Skeletal muscle satellite cell (primary cell): ENCODE data around the gene TEX29.

ENCODE experiments used
- H3K27me3 ChIP-seq: 2 replicates; pipeline ENCODE4 v1.7.0; 2013; ENCODE audit warnings: low read length; ENCODE audit not compliant: control insufficient read depth, insufficient read depth
- H3K36me3 ChIP-seq: 2 replicates; pipeline ENCODE4 v1.7.0; 2013; ENCODE audit warnings: mild to moderate bottlenecking, control low read depth, low read length; ENCODE audit not compliant: insufficient read depth
- H3K4me1 ChIP-seq: 2 replicates; pipeline ENCODE4 v1.7.0; 2013; ENCODE audit warnings: low read length; ENCODE audit not compliant: control insufficient read depth, insufficient read depth
- H3K4me2 ChIP-seq: 2 replicates; pipeline ENCODE4 v1.7.0; 2013; ENCODE audit warnings: mild to moderate bottlenecking, low read length
- H3K4me3 ChIP-seq: 2 replicates; pipeline ENCODE4 v1.7.0; 2013; ENCODE audit warnings: low read length
- H3K9ac ChIP-seq: 2 replicates; pipeline ENCODE4 v1.7.0; 2013; ENCODE audit warnings: mild to moderate bottlenecking, low read depth, low read length, moderate library complexity
- H3K9me3 ChIP-seq: replicated peaks from 2 replicates; pipeline ENCODE4 v1.7.0; 2013; ENCODE audit warnings: mild to moderate bottlenecking, control low read depth, low read length

TEX29 gene

GRCh38 chr13:111314852-111315251 lies 5.6 kb upstream of the TEX29 start:
- Histone ChIP-seq H3K4me1 (no peaks in the 10 kb centered on the region), H3K4me2 (no peak overlapping the region), H3K9ac (no peak overlapping the region), H3K36me3 (peaks cover 5% of the 10 kb centered on the region), H3K4me3 (no peak overlapping the region), H3K27me3 (no peaks in the 10 kb centered on the region), H3K9me3 (no peaks in the 10 kb centered on the region)

GRCh38 chr13:111315347-111315995 lies 5.0 kb upstream of the TEX29 start:
- peaks cover 5% of the 10 kb centered on the region for H3K36me3 ChIP-seq
- no peaks in the 10 kb centered on the region for H3K9me3 ChIP-seq
- H3K4me1 ChIP-seq = no peaks in the 10 kb centered on the region
- no peak overlapping the region for H3K4me3 ChIP-seq
- no peak overlapping the region for H3K9ac ChIP-seq
- H3K4me2 ChIP-seq = no peak overlapping the region
- no peaks in the 10 kb centered on the region for H3K27me3 ChIP-seq

DNA sequence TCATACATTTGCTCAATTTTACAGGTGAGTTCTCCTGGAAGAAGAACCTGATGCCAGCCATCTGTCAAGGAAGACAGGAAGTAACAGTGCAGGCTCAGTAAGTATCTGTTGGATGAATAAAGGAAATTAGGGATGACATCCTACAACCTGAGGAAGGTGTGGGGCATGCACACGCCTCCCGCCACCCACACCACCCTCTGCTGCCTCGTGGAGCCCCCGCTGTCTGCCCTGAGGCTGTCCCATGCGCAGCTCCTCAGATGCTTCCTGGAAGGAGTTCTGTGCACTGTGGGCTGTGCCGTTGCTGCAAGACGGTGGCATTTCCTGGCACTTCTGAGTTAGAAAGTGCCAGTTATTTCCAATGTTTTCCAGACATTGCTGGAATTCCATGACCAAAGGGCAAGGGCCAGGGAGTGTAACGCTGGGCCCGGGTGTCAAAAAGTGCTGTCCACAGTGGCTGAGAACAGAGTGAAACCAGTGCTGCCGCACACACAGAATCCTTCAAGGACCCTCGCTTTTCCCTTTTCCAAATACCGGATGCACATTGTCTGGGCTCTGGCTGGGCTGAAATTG lies 4.2 kb upstream of the TEX29 start:
- H3K9ac ChIP-seq = no peak overlapping the region
- no peaks in the 10 kb centered on the region for H3K9me3 ChIP-seq
- no peaks in the 10 kb centered on the region for H3K4me1 ChIP-seq
- H3K4me2 ChIP-seq = no peak overlapping the region
- no peak overlapping the region for H3K4me3 ChIP-seq
- H3K27me3 ChIP-seq = no peaks in the 10 kb centered on the region
- H3K36me3 ChIP-seq = peaks cover 5% of the 10 kb centered on the region

GRCh38 chr13:111317042-111317550 lies 3.3 kb upstream of the TEX29 start:
- Histone ChIP-seq H3K4me1 (no peaks in the 10 kb centered on the region), H3K9ac (no peak overlapping the region), H3K36me3 (peaks cover 5% of the 10 kb centered on the region), H3K4me2 (no peak overlapping the region), H3K27me3 (no peaks in the 10 kb centered on the region), H3K9me3 (no peaks in the 10 kb centered on the region), H3K4me3 (no peak overlapping the region)

DNA sequence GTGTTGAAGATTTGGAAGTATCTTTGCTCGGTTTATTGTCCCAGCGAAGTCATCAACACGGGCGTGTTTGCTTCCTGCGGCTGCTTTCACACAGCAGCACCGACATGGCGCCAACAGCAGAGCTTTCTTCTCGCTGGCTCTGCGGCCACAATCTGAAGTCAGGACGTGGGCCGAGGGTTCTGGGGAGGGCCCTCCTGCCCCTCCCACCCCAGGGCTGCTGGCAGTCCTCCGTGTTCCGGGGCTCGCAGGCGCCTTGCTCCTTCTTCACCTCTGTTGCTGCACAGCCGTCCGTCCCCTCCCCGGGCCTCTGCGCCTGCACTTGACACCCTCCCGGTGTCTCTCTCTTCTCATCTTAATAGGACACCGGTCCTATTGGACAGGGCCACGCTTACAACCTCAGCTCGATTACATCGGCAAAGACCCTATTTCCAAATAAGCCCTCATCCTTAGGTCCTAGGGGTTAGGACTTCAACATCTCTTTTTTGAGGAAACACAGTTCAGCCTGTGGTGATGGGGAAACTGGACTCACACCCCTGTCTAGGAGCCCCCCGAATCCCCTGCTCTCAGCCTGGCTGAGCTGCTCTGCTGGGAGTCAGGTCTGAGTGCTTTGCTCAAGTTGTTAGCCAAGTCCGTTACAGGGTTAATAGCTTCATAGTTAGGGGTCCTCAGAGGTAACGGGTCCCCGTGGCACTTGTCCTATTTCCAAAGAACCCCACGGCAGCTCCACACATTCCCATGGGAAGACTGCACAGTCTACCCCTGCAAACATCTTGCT lies 2.7 kb upstream of the TEX29 start:
- no peaks in the 10 kb centered on the region for H3K9me3 ChIP-seq
- H3K4me3 ChIP-seq = no peak overlapping the region
- no peaks in the 10 kb centered on the region for H3K4me1 ChIP-seq
- H3K27me3 ChIP-seq = no peaks in the 10 kb centered on the region
- peaks cover 2% of the 10 kb centered on the region for H3K36me3 ChIP-seq
- H3K9ac ChIP-seq = no peak overlapping the region
- no peak overlapping the region for H3K4me2 ChIP-seq

GRCh38 chr13:111318386-111318785 lies 2.1 kb upstream of the TEX29 start:
- Histone ChIP-seq H3K4me2 (no peak overlapping the region), H3K9me3 (no peaks in the 10 kb centered on the region), H3K9ac (no peak overlapping the region), H3K4me3 (no peak overlapping the region), H3K4me1 (no peaks in the 10 kb centered on the region), H3K36me3 (no peaks in the 10 kb centered on the region), H3K27me3 (no peaks in the 10 kb centered on the region)

- Histone ChIP-seq H3K27me3 (no peaks in the 10 kb centered on the region), H3K36me3 (no peaks in the 10 kb centered on the region)
Measured at GRCh38 chr13:111319521-111319920, 921 bp upstream of the TEX29 start.

DNA sequence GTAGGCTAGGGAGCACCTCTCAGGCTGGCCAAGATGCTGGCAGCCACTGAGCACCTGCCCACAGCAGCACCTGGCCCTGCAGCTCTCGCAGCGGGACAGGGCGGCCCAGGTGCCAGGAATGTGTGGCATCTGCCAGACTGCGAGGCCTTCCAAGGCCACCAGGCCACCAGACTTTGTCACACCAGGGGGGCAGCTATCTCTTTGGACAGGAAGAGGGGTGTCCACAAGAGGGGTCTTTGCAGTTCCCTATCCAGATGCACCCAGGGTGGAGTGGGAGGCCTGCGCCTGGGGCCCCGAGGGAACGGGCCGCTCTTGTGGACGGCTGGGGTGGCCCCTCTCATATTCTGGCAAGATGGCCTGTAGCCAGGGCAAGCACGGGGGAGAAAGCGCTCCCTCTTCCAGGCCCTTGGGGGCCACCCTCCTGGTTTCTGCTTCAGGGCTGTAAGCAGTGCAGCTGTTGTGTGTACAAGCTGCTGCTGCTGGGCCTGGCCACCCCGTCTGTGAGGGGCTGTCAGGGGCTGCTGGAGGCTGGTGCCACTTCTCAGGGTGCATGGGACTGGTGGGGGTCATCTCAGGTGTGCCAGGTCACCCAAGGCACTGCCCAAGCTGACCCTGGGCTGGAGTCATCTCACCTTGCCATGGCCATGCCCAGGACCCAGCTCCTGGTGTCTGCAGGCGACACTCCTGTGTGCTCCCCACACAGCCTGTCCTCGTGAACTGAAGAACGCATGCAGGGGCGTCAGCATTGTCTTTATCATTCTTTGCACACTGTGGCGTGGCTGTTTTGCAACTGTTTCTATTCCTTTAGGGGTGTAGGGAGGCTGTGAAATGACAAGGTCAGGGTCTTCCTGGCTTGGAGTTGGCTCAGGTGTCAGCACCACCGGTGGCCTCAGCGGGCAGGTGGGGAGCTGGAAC lies 1.8 kb downstream of the TEX29 start:
- H3K27me3 ChIP-seq = no peaks in the 10 kb centered on the region
- H3K4me3 ChIP-seq = no peak overlapping the region
- no peaks in the 10 kb centered on the region for H3K4me1 ChIP-seq
- no peaks in the 10 kb centered on the region for H3K9me3 ChIP-seq
- H3K9ac ChIP-seq = no peak overlapping the region
- no peaks in the 10 kb centered on the region for H3K36me3 ChIP-seq
- H3K4me2 ChIP-seq = no peak overlapping the region

More at GRCh38 chr13:111319521-111319920, 921 bp upstream of the TEX29 start:
- H3K4me3 ChIP-seq = no peak overlapping the region
- no peak overlapping the region for H3K9ac ChIP-seq
- no peak overlapping the region for H3K4me2 ChIP-seq
- H3K9me3 ChIP-seq = no peaks in the 10 kb centered on the region
- H3K4me1 ChIP-seq = no peaks in the 10 kb centered on the region

GRCh38 chr13:111322916-111323331 lies 2.5 kb downstream of the TEX29 start:
- Histone ChIP-seq H3K36me3 (no peaks in the 10 kb centered on the region), H3K9me3 (no peaks in the 10 kb centered on the region), H3K9ac (no peak overlapping the region), H3K4me3 (no peak overlapping the region), H3K4me1 (no peaks in the 10 kb centered on the region), H3K27me3 (no peaks in the 10 kb centered on the region), H3K4me2 (no peak overlapping the region)

GRCh38 chr13:111323549-111323948 lies 3.1 kb downstream of the TEX29 start:
- H3K36me3 ChIP-seq = no peaks in the 10 kb centered on the region
- no peaks in the 10 kb centered on the region for H3K27me3 ChIP-seq
- H3K4me3 ChIP-seq = no peak overlapping the region
- no peaks in the 10 kb centered on the region for H3K4me1 ChIP-seq
- no peak overlapping the region for H3K9ac ChIP-seq
- H3K4me2 ChIP-seq = no peak overlapping the region
- H3K9me3 ChIP-seq = no peaks in the 10 kb centered on the region
